Nucleus accumbens (tissue), 56 donors: ENCODE results near the gene NUF2.

ENCODE experiments used
- DNase-seq, 56 donors: peaks; one replicate each; lab custom pipeline; 2025; lab: John Stamatoyannopoulos, UW

Gene NUF2

DNA sequence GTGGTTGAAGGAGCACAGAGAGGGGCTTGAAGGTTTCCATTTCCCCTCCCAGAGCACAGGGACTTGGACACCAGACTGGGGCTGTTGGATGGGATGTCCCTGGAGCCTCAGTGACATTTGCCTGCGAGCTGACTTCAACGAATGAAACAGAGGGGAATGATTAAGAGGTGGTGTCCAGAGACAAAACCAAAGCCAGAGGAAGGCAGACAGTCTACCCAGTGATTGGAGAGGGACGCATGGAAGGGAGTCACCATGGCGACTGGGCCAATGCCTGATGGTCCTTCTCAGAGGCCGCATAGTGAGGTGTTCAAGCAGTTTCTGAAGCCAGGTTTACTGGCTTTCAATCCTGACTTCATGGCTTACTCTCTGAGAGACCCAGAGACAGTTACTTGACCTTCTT is 77.2 kb downstream of the NUF2 start:
- DNase-seq: no peak

DNA sequence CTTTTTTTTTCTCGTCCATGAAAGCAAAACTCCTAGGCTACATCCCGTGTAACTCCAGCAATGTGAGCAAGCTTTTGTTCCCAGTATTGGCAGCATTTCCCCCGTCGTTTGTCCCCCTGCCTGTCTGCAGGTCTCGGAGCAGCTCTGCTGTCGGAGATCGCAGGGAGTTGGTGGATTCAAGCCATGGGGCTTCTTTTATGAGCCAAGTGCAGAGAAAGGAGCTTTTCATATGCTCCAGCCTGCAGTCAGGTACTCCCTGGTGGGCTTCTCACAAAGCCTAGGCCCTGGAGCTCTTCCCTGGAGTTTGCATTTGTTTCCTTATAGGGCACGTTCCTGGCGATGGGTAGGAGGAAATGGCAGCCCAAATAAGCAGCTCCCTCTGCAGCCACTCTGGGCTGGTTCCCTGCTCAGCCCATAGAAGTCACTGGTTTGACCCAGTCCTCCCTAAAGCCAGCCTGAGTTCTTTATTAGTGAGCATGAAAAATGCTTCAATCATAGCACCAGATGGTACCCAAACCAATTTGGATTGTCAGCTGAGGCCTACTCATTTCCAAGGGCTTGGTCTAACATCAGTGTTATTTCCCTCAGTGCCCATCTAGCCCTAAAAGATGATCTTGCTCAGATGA is 78.3 kb downstream of the NUF2 start:
- DNase-seq: peak in 45 of 56 donors; percentile 7 to 86 (median 41)

DNA sequence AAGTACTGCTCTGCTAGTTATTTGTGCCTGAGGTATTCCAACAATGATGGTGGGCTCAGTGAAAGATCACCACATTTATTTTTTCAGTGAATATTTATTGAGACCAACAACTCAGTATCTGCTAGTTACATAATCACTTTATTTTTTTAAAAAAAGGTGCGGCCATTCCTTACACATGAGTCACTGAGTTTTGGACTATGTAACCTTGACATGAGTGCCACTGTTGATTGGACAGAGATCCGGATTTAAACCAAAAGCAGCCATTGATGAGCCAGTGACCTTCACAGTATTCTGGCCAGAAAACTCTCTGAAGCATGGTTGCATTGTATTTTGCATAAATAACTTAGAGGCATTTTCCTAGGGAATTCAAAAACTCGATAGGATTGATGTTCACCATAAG is 79.5 kb downstream of the NUF2 start:
- no peak for DNase-seq
